Trophoblast cell (in vitro differentiated cells and primary cell): ENCODE results near the gene TNIK.

Source experiments
- DNase-seq, 2 donors: peaks; one replicate each; pipeline ENCODE4 v3.0.0-alpha.2; 2016
- H2AFZ ChIP-seq: 2 replicates; pipeline ENCODE4 v1.6.1; 2013; ENCODE audit warnings: low read length, moderate library complexity, mild to moderate bottlenecking; ENCODE audit not compliant: insufficient read depth, poor library complexity
- H2AK5ac ChIP-seq: 2 replicates; pipeline ENCODE4 v1.6.1; 2013; ENCODE audit warnings: mild to moderate bottlenecking, low read length
- H2BK120ac ChIP-seq: 2 replicates; pipeline ENCODE4 v1.6.1; 2013; ENCODE audit warnings: low read length, mild to moderate bottlenecking, moderate library complexity; ENCODE audit not compliant: insufficient read depth, poor library complexity
- H2BK12ac ChIP-seq: 2 replicates; pipeline ENCODE4 v1.6.1; 2013; ENCODE audit warnings: mild to moderate bottlenecking, low read length, moderate library complexity
- H2BK5ac ChIP-seq: 2 replicates; pipeline ENCODE4 v1.6.1; 2013; ENCODE audit warnings: low read length, low read depth, moderate library complexity, mild to moderate bottlenecking; ENCODE audit not compliant: poor library complexity
- H3K14ac ChIP-seq: 2 replicates; pipeline ENCODE4 v1.6.1; 2013; ENCODE audit warnings: mild to moderate bottlenecking, low read length
- H3K18ac ChIP-seq: 2 replicates; pipeline ENCODE4 v1.6.1; 2013; ENCODE audit warnings: mild to moderate bottlenecking, low read length
- H3K23ac ChIP-seq: 2 replicates; pipeline ENCODE4 v1.6.1; 2013; ENCODE audit warnings: low read length
- H3K27ac ChIP-seq: 2 replicates; pipeline ENCODE4 v1.5.1; 2013; ENCODE audit warnings: low read depth, mild to moderate bottlenecking, inconsistent platforms, low read length, moderate library complexity
- H3K27me3 ChIP-seq: 2 replicates; pipeline ENCODE4 v1.6.1; 2013; ENCODE audit warnings: inconsistent platforms, mild to moderate bottlenecking, low read length, moderate library complexity; ENCODE audit not compliant: insufficient read depth
- H3K36me3 ChIP-seq, 2 experiments: 1 replicate in 1 of 2; 2 replicates in 1 of 2; pipeline ENCODE4 v1.6.1; 2013; ENCODE audit warnings: low read length in 2 of 2, mild to moderate bottlenecking in 2 of 2, moderate library complexity in 1 of 2; ENCODE audit not compliant: insufficient read depth in 2 of 2, control insufficient read depth in 1 of 2
- H3K4ac ChIP-seq: 2 replicates; pipeline ENCODE4 v1.6.1; 2013; ENCODE audit warnings: low read depth, mild to moderate bottlenecking, low read length, moderate library complexity
- H3K4me1 ChIP-seq, 2 experiments: 1 replicate in 1 of 2; 2 replicates in 1 of 2; pipeline ENCODE4 v1.6.1; 2013; ENCODE audit warnings: low read length in 2 of 2, mild to moderate bottlenecking in 2 of 2, moderate library complexity in 1 of 2; ENCODE audit not compliant: insufficient read depth in 2 of 2, control insufficient read depth in 1 of 2
- H3K4me2 ChIP-seq: 2 replicates; pipeline ENCODE4 v1.6.1; 2013; ENCODE audit warnings: inconsistent platforms, mild to moderate bottlenecking, low read length, moderate library complexity
- H3K4me3 ChIP-seq: 2 replicates; pipeline ENCODE4 v1.5.1; 2013; ENCODE audit warnings: mild to moderate bottlenecking, low read depth, low read length, inconsistent platforms
- H3K79me1 ChIP-seq: one replicate; pipeline ENCODE4 v1.6.1; 2013; ENCODE audit warnings: low read length
- H3K79me2 ChIP-seq: 2 replicates; pipeline ENCODE4 v1.6.1; 2013; ENCODE audit warnings: low read length, mild to moderate bottlenecking; ENCODE audit not compliant: control insufficient read depth, insufficient read depth, poor library complexity
- H3K9ac ChIP-seq: 2 replicates; pipeline ENCODE4 v1.6.1; 2013; ENCODE audit warnings: mild to moderate bottlenecking, low read length
- H3K9me3 ChIP-seq: 2 replicates; pipeline ENCODE4 v1.6.1; 2013; ENCODE audit warnings: low read depth, mild to moderate bottlenecking, control low read depth, inconsistent platforms, low read length; ENCODE audit not compliant: insufficient read depth
- H4K12ac ChIP-seq: 2 replicates; pipeline ENCODE4 v1.6.1; 2013; ENCODE audit warnings: low read depth, mild to moderate bottlenecking, low read length, moderate library complexity
- H4K8ac ChIP-seq: 2 replicates; pipeline ENCODE4 v1.6.1; 2013; ENCODE audit warnings: low read depth, mild to moderate bottlenecking, low read length, moderate library complexity
- H4K91ac ChIP-seq: one replicate; pipeline ENCODE4 v1.6.1; 2013; ENCODE audit warnings: low read depth, mild to moderate bottlenecking, low read length, moderate library complexity
- WGBS: extraction: QIAGEN DNeasy Blood & Tissue Kit; methylation state at CpG from one replicate; pipeline ENCODE4 v1.1.7; 2013; ENCODE audit warnings: missing lambda C conversion rate; ENCODE audit not compliant: insufficient read length, insufficient coverage; ENCODE audit errors: extremely low coverage; 5-methylcytosine and 5-hydroxymethylcytosine counted together

Gene TNIK

GRCh38 chr3:171329746-171330145 lies 130.5 kb downstream of the TNIK start:
- H3K4ac ChIP-seq, result no peak overlapping the region
- H3K36me3 ChIP-seq, result no peaks in the 10 kb centered on the region
- H3K4me2 ChIP-seq, result no peak overlapping the region
- no peak for DNase-seq
- H4K12ac ChIP-seq, result no peak overlapping the region
- H4K91ac ChIP-seq, result no peak overlapping the region
- no peak overlapping the region for H3K9ac ChIP-seq
- H3K4me3 ChIP-seq, result no peak overlapping the region
- H3K27me3 ChIP-seq, result no peaks in the 10 kb centered on the region
- no peak overlapping the region for H3K14ac ChIP-seq
- no peak overlapping the region for H2AFZ ChIP-seq
- H2BK12ac ChIP-seq, result no peak overlapping the region
- no CpG with 5 or more reads among the region's 4 CpGs for WGBS
- no peak overlapping the region for H3K23ac ChIP-seq
- peaks cover 0 to 6% of the 10 kb centered on the region in 2 experiments for H3K4me1 ChIP-seq
- no peak overlapping the region for H2BK120ac ChIP-seq
- no peaks in the 10 kb centered on the region for H3K79me2 ChIP-seq
- no peaks in the 10 kb centered on the region for H3K9me3 ChIP-seq
- no peak overlapping the region for H4K8ac ChIP-seq
- H3K79me1 ChIP-seq, result no peaks in the 10 kb centered on the region
- H2BK5ac ChIP-seq, result no peak overlapping the region
- no peak overlapping the region for H3K18ac ChIP-seq
- no peak overlapping the region for H2AK5ac ChIP-seq
- H3K27ac ChIP-seq, result no peak overlapping the region

DNA sequence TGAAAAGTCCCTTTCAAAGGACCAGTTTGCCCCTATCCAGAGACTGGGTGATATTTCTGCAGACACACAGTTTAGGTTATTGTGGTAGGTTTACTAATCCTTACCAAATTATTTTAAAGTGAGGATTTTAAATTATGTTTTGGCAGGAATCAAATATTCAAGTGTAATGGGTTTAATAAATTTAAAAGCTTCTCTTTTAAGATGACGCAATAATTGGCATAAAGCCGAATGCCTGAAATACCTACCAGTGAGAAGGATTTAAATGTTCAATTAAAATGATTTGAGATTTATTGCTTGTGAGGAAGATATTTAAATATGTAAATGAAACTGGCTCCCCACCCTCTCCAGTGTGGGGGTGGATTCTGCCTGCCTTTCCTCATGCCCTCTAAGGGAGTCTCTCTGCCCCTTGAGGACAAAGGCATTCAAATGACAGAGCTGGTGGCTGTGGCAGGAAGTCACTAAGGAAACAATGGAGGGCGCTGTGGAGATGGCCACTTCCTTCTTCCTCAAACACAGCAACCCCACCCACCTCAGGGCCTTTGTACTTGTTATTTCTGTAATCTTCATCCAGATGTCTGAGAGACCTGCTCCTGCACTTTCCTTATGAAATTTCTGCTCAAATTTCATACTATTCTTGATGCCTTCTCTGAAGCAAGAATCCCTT lies 131.7 kb downstream of the TNIK start:
- no peaks in the 10 kb centered on the region for H3K79me2 ChIP-seq
- H3K4me2 ChIP-seq, result no peak overlapping the region
- H3K14ac ChIP-seq, result no peak overlapping the region
- no peak overlapping the region for H2BK12ac ChIP-seq
- H2AK5ac ChIP-seq, result no peak overlapping the region
- H3K9me3 ChIP-seq, result no peaks in the 10 kb centered on the region
- H3K79me1 ChIP-seq, result no peaks in the 10 kb centered on the region
- no peak overlapping the region for H3K4me3 ChIP-seq
- no peak overlapping the region for H3K9ac ChIP-seq
- no peak overlapping the region for H2BK5ac ChIP-seq
- H2BK120ac ChIP-seq, result no peak overlapping the region
- DNase-seq, result no peak
- H2AFZ ChIP-seq, result no peak overlapping the region
- H4K8ac ChIP-seq, result no peak overlapping the region
- no CpG with 5 or more reads among the region's 3 CpGs for WGBS
- H3K4ac ChIP-seq, result no peak overlapping the region
- no peak overlapping the region for H3K18ac ChIP-seq
- peaks cover 0 to 6% of the 10 kb centered on the region in 2 experiments for H3K4me1 ChIP-seq
- H4K12ac ChIP-seq, result no peak overlapping the region
- H3K36me3 ChIP-seq, result no peaks in the 10 kb centered on the region
- no peak overlapping the region for H3K27ac ChIP-seq
- H3K23ac ChIP-seq, result no peak overlapping the region
- H4K91ac ChIP-seq, result no peak overlapping the region
- H3K27me3 ChIP-seq, result no peaks in the 10 kb centered on the region

DNA sequence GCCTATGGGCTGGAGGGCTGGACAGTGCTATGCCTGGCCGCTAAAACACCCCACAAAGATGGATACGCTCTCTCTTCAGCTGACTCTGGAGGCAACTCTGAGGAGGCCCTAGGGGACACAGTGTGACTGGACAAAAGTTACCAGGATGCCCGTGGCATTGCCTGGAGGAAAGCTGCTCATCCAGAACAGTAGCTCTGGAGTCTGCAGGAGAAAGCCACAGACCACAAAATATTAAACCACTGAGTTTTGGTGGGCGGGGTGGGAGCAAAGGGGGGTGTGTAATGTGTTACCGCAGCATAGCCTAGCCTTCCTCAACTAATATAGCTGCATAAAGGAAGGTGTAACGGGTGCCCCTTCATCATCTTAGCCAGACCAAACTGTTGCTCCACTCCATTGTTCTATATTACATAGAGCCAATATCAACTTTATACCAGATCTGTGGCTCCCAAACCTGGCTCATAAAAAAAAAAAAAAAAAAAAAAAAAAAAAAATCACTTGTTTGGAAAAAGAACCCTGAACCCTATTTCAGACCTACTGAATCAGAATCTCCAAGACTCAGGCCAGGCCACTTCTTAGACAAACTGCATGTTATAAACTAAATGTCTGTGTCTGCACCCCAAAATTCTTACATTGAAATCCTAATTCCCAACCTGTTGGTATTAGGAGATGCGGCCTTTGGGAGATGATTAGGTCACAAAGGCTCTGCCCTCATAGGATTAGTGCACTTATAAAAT lies 132.6 kb downstream of the TNIK start:
- Histone ChIP-seq H3K23ac (no peak overlapping the region), H3K4me1 (peaks cover 0 to 6% of the 10 kb centered on the region in 2 experiments), H2BK5ac (no peak overlapping the region), H3K18ac (no peak overlapping the region), H3K79me1 (no peaks in the 10 kb centered on the region), H3K4me2 (no peak overlapping the region), H3K14ac (no peak overlapping the region), H3K36me3 (no peaks in the 10 kb centered on the region), H2AFZ (no peak overlapping the region), H4K91ac (no peak overlapping the region), H2BK120ac (no peak overlapping the region), H4K8ac (no peak overlapping the region), H3K27ac (no peak overlapping the region), H3K9ac (no peak overlapping the region), H2AK5ac (no peak overlapping the region), H4K12ac (no peak overlapping the region), H3K4me3 (no peak overlapping the region), H3K9me3 (no peaks in the 10 kb centered on the region), H3K4ac (no peak overlapping the region), H3K27me3 (no peaks in the 10 kb centered on the region), H3K79me2 (no peaks in the 10 kb centered on the region), H2BK12ac (no peak overlapping the region)
- no CpG with 5 or more reads among the region's 7 CpGs for WGBS
- no peak for DNase-seq

- Histone ChIP-seq H3K36me3 (no peaks in the 10 kb centered on the region), H2BK5ac (no peak overlapping the region), H4K12ac (no peak overlapping the region), H3K14ac (no peak overlapping the region), H4K8ac (no peak overlapping the region), H2BK12ac (no peak overlapping the region), H3K9ac (no peak overlapping the region), H3K27me3 (no peaks in the 10 kb centered on the region), H3K79me1 (no peaks in the 10 kb centered on the region), H2AFZ (no peak overlapping the region), H3K9me3 (no peaks in the 10 kb centered on the region), H3K4me3 (no peak overlapping the region), H3K18ac (no peak overlapping the region), H3K79me2 (no peaks in the 10 kb centered on the region), H2AK5ac (no peak overlapping the region), H4K91ac (no peak overlapping the region), H3K27ac (no peak overlapping the region), H3K4me1 (peaks cover 0 to 6% of the 10 kb centered on the region in 2 experiments), H2BK120ac (no peak overlapping the region), H3K23ac (no peak overlapping the region), H3K4me2 (no peak overlapping the region), H3K4ac (no peak overlapping the region)
- WGBS, result no CpG with 5 or more reads among the region's 1 CpG
- no peak for DNase-seq
Measured at GRCh38 chr3:171326717-171327440, 133.3 kb downstream of the TNIK start.
